Measurements from ENCODE around the gene UNC13A. TPM values are rescaled to one million over a fixed set of nuclear protein-coding genes. Genes with fewer than 3 reads are reported as not detected.

Gene UNC13A
- total RNA-seq, 6 donors from 2014 or later: under 0.01 to 0.54 (median 0.33) TPM; not detected in 1

DNA sequence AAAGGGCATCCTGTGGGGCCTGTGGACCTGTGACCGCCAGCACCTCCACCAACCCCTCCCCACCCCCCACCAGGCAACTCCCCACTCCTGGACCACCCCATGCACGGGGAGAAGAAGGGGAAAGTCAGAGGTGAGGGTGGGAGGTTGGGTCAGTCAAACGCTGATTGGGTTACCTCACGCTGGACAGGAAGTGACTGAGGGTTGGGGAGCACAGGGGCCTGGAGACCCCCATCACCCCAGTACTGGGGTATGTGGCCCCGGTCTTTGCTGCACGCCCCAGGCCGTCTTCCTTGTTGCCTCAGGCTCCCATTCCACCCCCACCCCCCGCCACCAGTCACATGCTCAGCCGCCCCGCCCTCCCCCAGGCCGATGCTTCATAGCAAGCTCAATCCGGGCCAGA lies 73.7 kb downstream of the UNC13A start:
- no peaks in the 10 kb centered on the region for H3K36me3 ChIP-seq
- peaks cover 0 to 3% (median 0%) of the 10 kb centered on the region in 4 donors for H3K27me3 ChIP-seq
- no peak for ATAC-seq (ENCODE audit: low FRiP score in 2 of 2)
- TF ChIP-seq POLR2A (IDR thresholded peaks at IDR 0.05) (no peak), POLR2AphosphoS5 (IDR thresholded peaks at IDR 0.05) (no peak), EP300 (IDR thresholded peaks at IDR 0.05) (no peak)
- TF ChIP-seq, protein P1, sequence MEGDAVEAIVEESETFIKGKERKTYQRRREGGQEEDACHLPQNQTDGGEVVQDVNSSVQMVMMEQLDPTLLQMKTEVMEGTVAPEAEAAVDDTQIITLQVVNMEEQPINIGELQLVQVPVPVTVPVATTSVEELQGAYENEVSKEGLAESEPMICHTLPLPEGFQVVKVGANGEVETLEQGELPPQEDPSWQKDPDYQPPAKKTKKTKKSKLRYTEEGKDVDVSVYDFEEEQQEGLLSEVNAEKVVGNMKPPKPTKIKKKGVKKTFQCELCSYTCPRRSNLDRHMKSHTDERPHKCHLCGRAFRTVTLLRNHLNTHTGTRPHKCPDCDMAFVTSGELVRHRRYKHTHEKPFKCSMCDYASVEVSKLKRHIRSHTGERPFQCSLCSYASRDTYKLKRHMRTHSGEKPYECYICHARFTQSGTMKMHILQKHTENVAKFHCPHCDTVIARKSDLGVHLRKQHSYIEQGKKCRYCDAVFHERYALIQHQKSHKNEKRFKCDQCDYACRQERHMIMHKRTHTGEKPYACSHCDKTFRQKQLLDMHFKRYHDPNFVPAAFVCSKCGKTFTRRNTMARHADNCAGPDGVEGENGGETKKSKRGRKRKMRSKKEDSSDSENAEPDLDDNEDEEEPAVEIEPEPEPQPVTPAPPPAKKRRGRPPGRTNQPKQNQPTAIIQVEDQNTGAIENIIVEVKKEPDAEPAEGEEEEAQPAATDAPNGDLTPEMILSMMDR (IDR thresholded peaks at IDR 0.05): no peak
- H3K27ac ChIP-seq: no peak overlapping the region
- no peaks in the 10 kb centered on the region for H3K9me3 ChIP-seq
- peaks cover 0 to 15% (median 2%) of the 10 kb centered on the region in 4 donors for H3K4me1 ChIP-seq
- 81 to 88% methylated on average over 10 to 12 of the region's 12 CpGs for WGBS, 2 donors
- no peak for DNase-seq
- H3K4me3 ChIP-seq: no peak overlapping the region

DNA sequence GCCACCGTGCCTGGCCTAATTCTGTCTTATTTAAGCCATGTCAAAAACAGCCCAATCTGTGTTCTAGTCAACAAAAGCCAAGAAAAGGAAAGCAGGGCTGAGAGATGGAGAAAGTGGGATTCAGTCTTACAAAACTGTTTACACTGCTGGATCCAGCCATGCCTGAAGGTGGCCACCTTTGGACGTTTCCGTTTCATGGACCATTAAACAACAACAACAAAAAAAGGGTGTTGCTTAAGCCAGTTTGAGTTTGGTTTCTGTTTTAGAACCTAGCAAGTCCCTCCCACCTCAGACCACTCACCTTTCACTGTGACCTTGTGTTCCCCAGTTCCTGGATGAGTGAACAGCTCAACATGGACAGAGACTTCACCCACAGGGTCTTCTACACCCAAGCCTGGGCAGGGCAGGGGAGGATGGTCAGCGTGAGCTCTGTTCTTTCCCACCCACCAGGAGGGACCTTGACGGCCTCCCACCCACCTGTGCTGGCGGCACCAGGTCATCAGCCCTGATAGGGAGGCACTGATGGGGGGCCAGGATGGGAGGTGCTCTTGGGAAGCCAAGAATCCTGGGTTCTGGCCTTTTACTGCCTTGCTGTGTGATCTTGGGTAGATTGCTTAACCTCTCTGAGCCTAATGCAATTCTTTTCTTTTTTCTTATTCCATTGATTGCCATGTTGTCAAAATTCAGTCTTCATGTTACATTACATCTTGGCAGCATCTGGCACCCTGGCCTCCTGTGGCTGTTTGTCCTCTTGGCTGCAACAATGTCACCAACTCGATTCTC lies 76.5 kb downstream of the UNC13A start:
- TF ChIP-seq, protein P1 (IDR thresholded peaks at IDR 0.05): no peak
- TF ChIP-seq POLR2A (IDR thresholded peaks at IDR 0.05) (no peak), POLR2AphosphoS5 (IDR thresholded peaks at IDR 0.05) (no peak)
- H3K4me1 ChIP-seq: peaks cover 2 to 10% (median 5%) of the 10 kb centered on the region in 4 donors
- H3K36me3 ChIP-seq: no peaks in the 10 kb centered on the region
- 83 to 84% methylated on average over 7 of the region's 7 CpGs for WGBS, 2 donors
- ATAC-seq (ENCODE audit: low FRiP score in 2 of 2) (no peak), DNase-seq (no peak)
- no peak overlapping the region for H3K4me3 ChIP-seq
- H3K27me3 ChIP-seq: peaks cover 0 to 3% (median 0%) of the 10 kb centered on the region in 4 donors
- no peaks in the 10 kb centered on the region for H3K9me3 ChIP-seq
- H3K27ac ChIP-seq: no peak overlapping the region

DNA sequence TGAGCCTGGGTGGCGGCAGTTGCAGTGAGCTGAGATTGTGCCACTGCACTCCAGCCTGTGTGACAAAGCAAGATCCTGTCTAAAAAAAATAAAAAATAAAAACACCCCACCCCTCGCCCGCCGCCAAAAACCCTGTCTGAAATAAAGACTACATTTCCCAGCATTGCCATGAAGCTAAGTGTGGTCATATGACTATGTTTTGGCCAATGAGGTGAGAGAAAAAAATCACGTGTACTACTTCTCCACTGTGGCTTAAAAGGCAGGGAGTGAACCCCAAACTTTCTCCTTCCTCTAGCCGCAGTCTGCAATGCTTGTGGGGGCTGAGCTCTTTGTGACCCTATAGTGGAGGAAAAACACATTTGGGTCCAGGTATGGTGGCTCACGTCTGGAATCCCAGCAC lies 77.8 kb downstream of the UNC13A start:
- peaks cover 0 to 5% (median 0%) of the 10 kb centered on the region in 4 donors for H3K9me3 ChIP-seq
- H3K27ac ChIP-seq: no peak overlapping the region
- ATAC-seq (ENCODE audit: low FRiP score in 2 of 2): no peak
- H3K27me3 ChIP-seq: no peaks in the 10 kb centered on the region
- H3K36me3 ChIP-seq: no peaks in the 10 kb centered on the region
- no peak overlapping the region for H3K4me3 ChIP-seq
- DNase-seq: no peak
- peaks cover 12 to 16% (median 15%) of the 10 kb centered on the region in 4 donors for H3K4me1 ChIP-seq
- TF ChIP-seq EP300 (IDR thresholded peaks at IDR 0.05) (no peak), POLR2A (IDR thresholded peaks at IDR 0.05) (no peak), POLR2AphosphoS5 (IDR thresholded peaks at IDR 0.05) (no peak)
- TF ChIP-seq, protein P1 (IDR thresholded peaks at IDR 0.05): no peak
- WGBS, 2 donors: 62 to 65% methylated on average over 7 of the region's 7 CpGs

DNA sequence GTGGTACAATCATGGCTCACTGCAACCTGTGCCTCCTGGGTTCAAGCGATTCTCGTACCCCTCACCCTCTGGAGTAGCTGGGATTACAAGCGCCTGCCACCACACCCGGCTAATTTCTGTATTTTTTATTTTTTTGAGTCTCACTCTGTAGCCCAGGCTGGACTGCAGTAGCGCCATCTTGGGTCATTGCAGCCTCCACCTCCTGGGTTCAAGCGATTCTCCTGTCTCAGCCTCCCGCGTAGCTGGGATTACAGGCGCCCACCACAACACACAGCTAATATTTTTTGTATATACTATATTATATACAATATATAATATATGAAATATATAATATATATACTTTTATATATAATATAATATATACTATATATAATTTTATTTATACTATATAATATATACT lies 80.2 kb downstream of the UNC13A start:
- no peaks in the 10 kb centered on the region for H3K36me3 ChIP-seq
- 95 to 99% methylated on average over 9 of the region's 9 CpGs for WGBS, 2 donors
- no peak for DNase-seq
- no peak overlapping the region for H3K27ac ChIP-seq
- H3K4me1 ChIP-seq: peaks cover 12 to 16% (median 15%) of the 10 kb centered on the region in 4 donors
- no peak for ATAC-seq (ENCODE audit: low FRiP score in 2 of 2)
- H3K4me3 ChIP-seq: no peak overlapping the region
- peaks cover 0 to 5% (median 0%) of the 10 kb centered on the region in 4 donors for H3K9me3 ChIP-seq
- TF ChIP-seq EP300 (IDR thresholded peaks at IDR 0.05) (no peak), POLR2AphosphoS5 (IDR thresholded peaks at IDR 0.05) (no peak), POLR2A (IDR thresholded peaks at IDR 0.05) (no peak)
- TF ChIP-seq, protein P1 (IDR thresholded peaks at IDR 0.05): no peak
- H3K27me3 ChIP-seq: no peaks in the 10 kb centered on the region

Data from upper lobe of left lung (tissue), 6 donors.